HG03095 (cell line): ENCODE data around the gene SOX15.

Experiments used
- ATAC-seq: cut with Tn5 transposase; IDR thresholded peaks from one replicate; pipeline ENCODE4 v1.9.1; 2021; ENCODE audit warnings: moderate library complexity; ENCODE audit not compliant: unreplicated experiment

The SOX15 gene

GRCh38 chr17:7579001-7579833 lies 10.7 kb downstream of the SOX15 start, which contains the start of gene CD68:
Gene CD68, plus strand, starts transcription at chr17:7579638. Its CDS starts 40 bp downstream, at chr17:7579678.
- no peak for ATAC-seq

- ATAC-seq: no peak
These were observed 12.3 kb downstream of the SOX15 start for GRCh38 chr17:7577327-7578199.

- ATAC-seq: no peak
These were observed 13.4 kb downstream of the SOX15 start for GRCh38 chr17:7576432-7576937.

GRCh38 chr17:7575959-7576358 lies 13.9 kb downstream of the SOX15 start:
- no peak for ATAC-seq

GRCh38 chr17:7575481-7575883 lies 14.4 kb downstream of the SOX15 start:
- ATAC-seq: no peak

GRCh38 chr17:7574176-7574953 lies 15.5 kb downstream of the SOX15 start:
- ATAC-seq: no peak

- ATAC-seq: no peak
These were observed 16.4 kb downstream of the SOX15 start for GRCh38 chr17:7573324-7574080.

GRCh38 chr17:7572588-7573323 lies 17.1 kb downstream of the SOX15 start:
- no peak for ATAC-seq

- ATAC-seq: peak; percentile 89
These were observed 17.6 kb downstream of the SOX15 start for GRCh38 chr17:7572338-7572587.

GRCh38 chr17:7570351-7570750 lies 19.5 kb downstream of the SOX15 start:
- ATAC-seq: no peak

GRCh38 chr17:7569571-7569970 lies 20.3 kb downstream of the SOX15 start:
- ATAC-seq: no peak

GRCh38 chr17:7563115-7563869 lies 26.6 kb downstream of the SOX15 start:
- ATAC-seq: no peak

- no peak for ATAC-seq
These were observed 27.7 kb downstream of the SOX15 start for GRCh38 chr17:7562208-7562605.

GRCh38 chr17:7561589-7562207 lies 28.2 kb downstream of the SOX15 start, which contains the start of gene SENP3:
Gene SENP3, plus strand, starts transcription at chr17:7561919. Its CDS starts 1,158 bp downstream, at chr17:7563077.
- ATAC-seq: peak; percentile 35

GRCh38 chr17:7561028-7561575 lies 28.8 kb downstream of the SOX15 start:
- peak; percentile 49 for ATAC-seq

GRCh38 chr17:7560172-7561027 lies 29.5 kb downstream of the SOX15 start:
- ATAC-seq: no peak
